Glutamatergic neuron (in vitro differentiated cells): Measurements from ENCODE around the gene CLINT1. TPM values are rescaled to one million over a fixed set of nuclear protein-coding genes. Genes with fewer than 3 reads are reported as not detected.

Experiments
- DNase-seq: peaks from one replicate; pipeline ENCODE4 v3.0.0; 2022
- H3K27ac Mint-ChIP-seq: one replicate; pipeline ENCODE4 v1.8.0; 2020; ENCODE audit warnings: mild to moderate bottlenecking, mixed read lengths, inconsistent platforms; ENCODE audit not compliant: unreplicated experiment
- H3K27me3 Mint-ChIP-seq: one replicate; pipeline ENCODE4 v1.8.0; 2020; ENCODE audit warnings: mild to moderate bottlenecking, moderate library complexity, mixed read lengths, inconsistent platforms; ENCODE audit not compliant: unreplicated experiment
- H3K36me3 Mint-ChIP-seq: one replicate; pipeline ENCODE4 v1.8.0; 2020; ENCODE audit warnings: mild to moderate bottlenecking, mixed read lengths, inconsistent platforms; ENCODE audit not compliant: unreplicated experiment
- H3K4me1 Mint-ChIP-seq: one replicate; pipeline ENCODE4 v1.8.0; 2020; ENCODE audit warnings: mild to moderate bottlenecking, low read depth, mixed read lengths, inconsistent platforms; ENCODE audit not compliant: unreplicated experiment
- H3K4me3 Mint-ChIP-seq: one replicate; pipeline ENCODE4 v1.8.0; 2020; ENCODE audit warnings: mild to moderate bottlenecking, mixed read lengths, inconsistent platforms; ENCODE audit not compliant: unreplicated experiment
- H3K9me3 Mint-ChIP-seq: one replicate; pipeline ENCODE4 v1.8.0; 2020; ENCODE audit warnings: mild to moderate bottlenecking, moderate library complexity, mixed read lengths, inconsistent platforms; ENCODE audit not compliant: unreplicated experiment
- total RNA-seq: library from RNA; stranded (reverse); fragmentation: NEBNext Ultra II Directional; extraction: Animal tissue kit (Norgen Biotek cat#: 25700); gene quantifications from one replicate; pipeline ENCODE4 v1.2.1, GENCODE V29; 2021; ENCODE audit not compliant: unreplicated experiment
- TF ChIP-seq, protein P1 (sequence below): fragments of 200-600 bp; sonication (generic); IDR thresholded peaks from one replicate; pipeline ENCODE4 v1.5.0; 2021; ENCODE audit not compliant: partially characterized antibody, unreplicated experiment

Gene CLINT1
- total RNA-seq, 1 donor from 2014 or later = 38.0 TPM

DNA sequence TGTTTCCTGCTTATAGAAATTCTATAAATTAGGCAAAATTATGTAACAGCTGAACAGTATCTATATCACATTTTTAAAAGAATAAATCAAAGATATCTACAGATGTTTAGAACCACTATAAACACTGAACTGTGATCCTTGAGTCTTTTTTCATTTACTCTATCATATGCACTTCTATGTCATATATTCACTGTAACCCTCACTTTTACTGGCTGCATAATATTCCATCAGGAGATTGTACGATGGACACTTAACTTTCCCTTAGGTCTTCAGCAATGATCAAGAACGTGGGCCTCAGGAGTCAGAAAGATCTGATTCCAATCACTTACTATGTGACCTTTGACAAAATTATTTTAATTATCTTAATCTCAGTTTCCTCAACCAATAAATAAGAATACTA, 41.0 kb downstream of the CLINT1 start:
- DNase-seq = no peak
- Mint-ChIP-seq H3K27ac (no peak overlapping the region), H3K36me3 (no peaks in the 10 kb centered on the region), H3K9me3 (peaks cover 1% of the 10 kb centered on the region), H3K4me3 (no peak overlapping the region), H3K27me3 (no peaks in the 10 kb centered on the region), H3K4me1 (peaks cover 17% of the 10 kb centered on the region)
- TF ChIP-seq, protein P1, sequence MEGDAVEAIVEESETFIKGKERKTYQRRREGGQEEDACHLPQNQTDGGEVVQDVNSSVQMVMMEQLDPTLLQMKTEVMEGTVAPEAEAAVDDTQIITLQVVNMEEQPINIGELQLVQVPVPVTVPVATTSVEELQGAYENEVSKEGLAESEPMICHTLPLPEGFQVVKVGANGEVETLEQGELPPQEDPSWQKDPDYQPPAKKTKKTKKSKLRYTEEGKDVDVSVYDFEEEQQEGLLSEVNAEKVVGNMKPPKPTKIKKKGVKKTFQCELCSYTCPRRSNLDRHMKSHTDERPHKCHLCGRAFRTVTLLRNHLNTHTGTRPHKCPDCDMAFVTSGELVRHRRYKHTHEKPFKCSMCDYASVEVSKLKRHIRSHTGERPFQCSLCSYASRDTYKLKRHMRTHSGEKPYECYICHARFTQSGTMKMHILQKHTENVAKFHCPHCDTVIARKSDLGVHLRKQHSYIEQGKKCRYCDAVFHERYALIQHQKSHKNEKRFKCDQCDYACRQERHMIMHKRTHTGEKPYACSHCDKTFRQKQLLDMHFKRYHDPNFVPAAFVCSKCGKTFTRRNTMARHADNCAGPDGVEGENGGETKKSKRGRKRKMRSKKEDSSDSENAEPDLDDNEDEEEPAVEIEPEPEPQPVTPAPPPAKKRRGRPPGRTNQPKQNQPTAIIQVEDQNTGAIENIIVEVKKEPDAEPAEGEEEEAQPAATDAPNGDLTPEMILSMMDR = no peak

DNA sequence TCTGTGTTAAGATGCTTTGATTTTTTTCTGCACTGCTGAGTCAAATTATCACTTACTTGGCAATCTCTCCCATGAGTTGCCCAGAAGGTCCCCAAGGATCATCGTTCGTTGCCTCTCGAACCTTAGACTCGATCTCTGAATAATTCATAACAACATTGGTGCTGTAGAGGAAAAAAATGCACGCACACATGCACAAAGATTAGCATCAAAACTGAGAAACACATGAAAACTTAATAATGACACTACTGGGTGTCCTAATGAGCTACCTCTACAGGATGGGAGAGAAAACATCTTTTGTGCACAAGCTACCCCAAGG, 41.6 kb downstream of the CLINT1 start:
- H3K27ac Mint-ChIP-seq = peak overlapping the region; percentile 46
- H3K27me3 Mint-ChIP-seq = no peaks in the 10 kb centered on the region
- no peaks in the 10 kb centered on the region for H3K36me3 Mint-ChIP-seq
- peak overlapping the region; percentile 47 for H3K4me3 Mint-ChIP-seq
- TF ChIP-seq, protein P1 = no peak
- peaks cover 1% of the 10 kb centered on the region for H3K9me3 Mint-ChIP-seq
- peaks cover 15% of the 10 kb centered on the region for H3K4me1 Mint-ChIP-seq
- DNase-seq = no peak

- H3K4me3 Mint-ChIP-seq = no peak overlapping the region
- no peaks in the 10 kb centered on the region for H3K36me3 Mint-ChIP-seq
- peaks cover 1% of the 10 kb centered on the region for H3K9me3 Mint-ChIP-seq
- H3K4me1 Mint-ChIP-seq = peaks cover 14% of the 10 kb centered on the region
- no peak for DNase-seq
- TF ChIP-seq, protein P1 = peak; percentile 74
- H3K27me3 Mint-ChIP-seq = no peaks in the 10 kb centered on the region
- peak overlapping the region; percentile 46 for H3K27ac Mint-ChIP-seq
These were observed 42.1 kb downstream of the CLINT1 start for GRCh38 chr5:157816682-157817386.

DNA sequence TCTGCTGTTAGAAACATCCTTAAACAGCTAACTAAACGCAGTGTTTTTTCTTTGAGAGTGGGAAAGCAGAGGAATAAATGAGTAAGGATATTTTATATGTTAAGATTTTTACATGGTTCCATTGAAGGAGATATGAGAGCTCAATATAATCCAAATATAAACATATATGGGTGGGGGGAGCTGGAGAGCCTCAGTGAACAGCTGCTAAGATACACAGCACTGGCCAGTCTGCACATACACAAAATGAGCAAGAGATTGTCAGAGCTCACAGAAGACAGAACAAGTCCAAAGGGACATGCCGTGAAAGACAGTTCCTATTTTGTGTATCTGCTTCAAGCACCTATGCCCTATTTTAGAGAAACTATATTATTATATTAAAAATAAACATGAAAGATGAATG, 46.9 kb downstream of the CLINT1 start:
- TF ChIP-seq, protein P1 = no peak
- Mint-ChIP-seq H3K27me3 (no peaks in the 10 kb centered on the region), H3K27ac (no peak overlapping the region), H3K9me3 (no peaks in the 10 kb centered on the region), H3K4me3 (no peak overlapping the region), H3K36me3 (no peaks in the 10 kb centered on the region), H3K4me1 (peaks cover 4% of the 10 kb centered on the region)
- no peak for DNase-seq

GRCh38 chr5:157808043-157808442, 50.9 kb downstream of the CLINT1 start:
- TF ChIP-seq, protein P1 = no peak
- no peaks in the 10 kb centered on the region for H3K36me3 Mint-ChIP-seq
- peaks cover 2% of the 10 kb centered on the region for H3K4me1 Mint-ChIP-seq
- H3K9me3 Mint-ChIP-seq = no peaks in the 10 kb centered on the region
- no peaks in the 10 kb centered on the region for H3K27me3 Mint-ChIP-seq
- H3K4me3 Mint-ChIP-seq = no peak overlapping the region
- H3K27ac Mint-ChIP-seq = no peak overlapping the region
- no peak for DNase-seq
